ENCODE measurements around the gene PTCD2. TPM values are rescaled to one million over a fixed set of nuclear protein-coding genes. Genes with fewer than 3 reads are reported as not detected.

PTCD2 gene, protein sequence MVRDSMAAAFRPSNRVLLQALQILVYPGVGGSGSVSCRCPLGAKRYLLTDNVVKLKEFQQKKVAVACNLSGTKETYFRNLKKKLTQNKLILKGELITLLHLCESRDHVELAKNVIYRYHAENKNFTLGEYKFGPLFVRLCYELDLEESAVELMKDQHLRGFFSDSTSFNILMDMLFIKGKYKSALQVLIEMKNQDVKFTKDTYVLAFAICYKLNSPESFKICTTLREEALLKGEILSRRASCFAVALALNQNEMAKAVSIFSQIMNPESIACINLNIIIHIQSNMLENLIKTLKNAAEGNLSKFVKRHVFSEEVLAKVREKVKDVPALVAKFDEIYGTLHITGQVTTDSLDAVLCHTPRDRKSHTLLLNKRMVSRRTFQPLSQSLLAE
- polyA plus RNA-seq (ENCODE audit: insufficient read length in 4 of 4) = 10 to 100 TPM; 11.8 to 13.7 (median 13.2) TPM

DNA sequence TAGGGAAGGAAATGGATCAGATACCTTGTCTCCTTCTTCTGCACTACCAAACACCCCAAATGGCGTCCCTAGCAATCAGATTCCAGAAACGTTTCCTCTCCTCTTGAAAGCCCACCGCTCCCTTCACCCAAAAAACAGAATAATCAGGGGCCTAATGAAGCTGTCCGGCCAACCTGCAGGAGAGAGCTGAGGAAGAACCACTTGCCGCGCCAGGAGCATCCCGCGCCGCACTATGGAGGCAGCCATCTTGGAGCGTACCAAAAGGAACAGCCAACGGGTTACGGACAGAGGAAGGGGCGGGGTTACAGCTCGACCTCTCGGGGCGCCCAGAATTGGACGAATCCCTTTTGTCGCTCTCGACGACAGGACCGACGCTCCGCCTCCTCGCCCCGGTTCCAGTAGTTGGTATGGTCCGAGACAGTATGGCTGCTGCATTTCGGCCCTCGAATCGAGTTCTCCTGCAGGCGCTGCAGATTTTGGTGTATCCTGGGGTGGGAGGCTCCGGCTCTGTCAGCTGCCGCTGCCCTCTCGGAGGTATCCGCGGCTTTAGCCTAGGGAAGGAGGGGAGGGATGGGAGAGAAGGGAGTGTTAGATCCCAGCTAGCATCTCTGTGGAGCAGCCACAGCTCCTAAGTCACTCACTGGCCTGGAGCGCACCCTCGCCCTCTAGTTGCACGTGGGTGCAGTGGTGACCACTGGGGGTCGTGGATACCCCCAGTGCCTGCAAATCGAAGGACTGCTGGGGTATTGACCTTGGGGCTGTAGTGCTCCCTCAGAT is at the start of gene PTCD2, which contains the start of gene MRPS27:
PTCD2 (plus strand) TSS at position 398 of the 777 bp plus-strand sequence; CDS start at position 408, 10 bp downstream.
MRPS27 (minus strand) TSS at position 265 of the 777 bp plus-strand sequence; CDS start at position 246, 19 bp downstream.
- DNase-seq (ENCODE audit: low read depth in 4 of 4, low spot score in 3 of 4) = peak; percentile 88 to 97 (median 96)

DNA sequence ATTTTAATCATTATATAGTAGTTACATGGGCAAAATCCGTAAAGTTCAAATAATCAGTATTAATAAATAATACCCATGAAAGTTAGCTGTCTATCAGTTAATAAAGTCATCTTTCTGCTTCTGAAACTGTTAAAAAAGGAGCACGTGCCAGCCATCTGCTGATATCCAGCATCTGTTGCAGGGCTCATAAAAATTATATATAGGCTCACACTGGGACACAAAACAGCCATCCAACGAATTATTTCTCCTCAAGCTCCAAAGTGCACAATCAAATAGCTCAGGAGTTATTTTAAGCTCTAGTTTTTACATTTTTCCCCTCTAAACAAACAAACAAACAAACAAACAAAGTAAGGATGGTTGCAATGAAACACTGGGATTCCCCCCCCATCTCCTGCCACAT is 48.5 kb upstream of the PTCD2 start:
- DNase-seq (ENCODE audit: low read depth in 4 of 4, low spot score in 3 of 4) = no peak

DNA sequence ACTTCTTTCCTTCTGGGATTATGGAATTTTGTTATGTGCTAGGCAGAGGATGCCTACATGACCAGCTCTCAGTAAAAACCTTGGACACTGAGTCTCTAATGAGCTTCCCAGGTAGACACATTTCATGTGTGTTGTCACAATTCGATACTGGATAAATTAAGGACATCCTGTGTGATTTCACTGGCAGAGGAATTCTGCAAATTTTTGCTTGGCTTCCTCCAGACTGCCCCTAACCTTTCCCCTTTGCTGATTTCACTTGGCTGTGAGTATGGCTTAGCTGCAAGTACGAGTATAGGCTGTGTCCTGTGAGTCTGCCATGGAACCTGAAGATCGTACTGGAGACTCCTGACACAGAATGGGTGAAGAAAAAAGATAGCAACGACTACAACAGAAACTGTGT is 47.8 kb upstream of the PTCD2 start:
- no peak for DNase-seq (ENCODE audit: low read depth in 4 of 4, low spot score in 3 of 4)

DNA sequence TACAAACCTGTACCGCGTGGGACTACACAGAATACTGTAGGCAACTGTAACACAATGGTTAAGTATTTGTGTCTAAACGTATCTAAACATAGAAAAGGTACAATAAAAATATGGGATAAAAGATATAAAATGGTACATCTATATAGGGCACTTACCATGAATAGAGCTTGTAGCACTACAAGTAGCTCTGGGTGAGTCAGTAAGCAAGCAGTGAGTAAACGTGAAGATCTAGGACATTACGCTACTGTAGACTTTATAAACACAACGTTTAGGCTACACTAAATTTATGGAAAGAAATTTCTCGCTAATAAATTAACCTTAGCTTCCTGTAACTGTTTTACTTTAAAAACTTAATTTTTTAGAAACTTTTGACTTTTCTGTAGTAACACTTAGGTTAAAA is 46.6 kb upstream of the PTCD2 start:
- DNase-seq (ENCODE audit: low read depth in 4 of 4, low spot score in 3 of 4) = no peak

DNA sequence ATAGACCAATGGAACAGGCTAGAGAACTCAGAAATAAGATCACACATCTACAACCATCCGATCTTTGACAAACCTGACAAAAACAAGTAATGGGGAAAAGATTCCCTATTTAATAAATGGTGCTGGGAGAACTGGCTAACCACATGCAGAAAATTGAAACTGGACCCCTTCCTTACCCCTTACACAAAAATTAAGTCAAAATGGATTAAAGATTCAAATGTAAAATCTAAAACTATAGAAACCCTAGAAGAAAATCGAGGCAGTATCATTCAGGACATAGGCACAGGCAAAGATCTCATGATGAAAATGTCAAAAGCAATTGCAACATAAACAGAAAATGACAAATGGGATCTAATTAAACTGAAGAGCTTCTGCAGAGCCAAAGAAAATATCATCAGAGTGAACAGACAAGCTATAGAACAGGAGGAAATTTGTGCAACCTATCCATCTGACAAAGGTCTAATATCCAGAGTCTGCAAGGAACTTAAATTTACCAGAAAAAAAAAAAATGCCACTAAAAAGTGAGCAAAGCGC is 43.9 kb upstream of the PTCD2 start:
- DNase-seq (ENCODE audit: low read depth in 4 of 4, low spot score in 3 of 4) = no peak

DNA sequence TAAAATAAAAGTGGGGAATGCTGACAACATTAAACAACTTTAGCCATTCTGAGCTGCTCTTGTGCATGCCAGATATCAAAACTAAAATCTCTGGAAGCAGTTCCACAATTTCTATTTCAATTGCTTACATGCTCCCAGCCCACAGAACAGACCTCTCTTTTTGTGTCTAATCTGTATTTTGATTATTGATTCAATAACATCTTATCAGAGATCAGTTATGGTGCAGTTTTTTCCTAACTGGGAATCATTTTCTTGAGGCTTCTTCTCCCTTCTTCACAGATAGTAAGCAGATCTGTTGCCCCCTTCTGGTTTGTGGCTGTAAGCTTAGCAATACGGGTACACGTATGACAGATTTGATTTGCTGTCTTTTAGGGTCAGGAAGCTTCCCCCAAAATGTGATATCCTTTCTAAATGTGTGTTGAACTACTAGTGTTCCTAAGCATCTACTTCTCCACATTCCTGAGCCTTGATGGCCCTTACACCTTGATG is 39.5 kb upstream of the PTCD2 start:
- no peak for DNase-seq (ENCODE audit: low read depth in 4 of 4, low spot score in 3 of 4)

DNA sequence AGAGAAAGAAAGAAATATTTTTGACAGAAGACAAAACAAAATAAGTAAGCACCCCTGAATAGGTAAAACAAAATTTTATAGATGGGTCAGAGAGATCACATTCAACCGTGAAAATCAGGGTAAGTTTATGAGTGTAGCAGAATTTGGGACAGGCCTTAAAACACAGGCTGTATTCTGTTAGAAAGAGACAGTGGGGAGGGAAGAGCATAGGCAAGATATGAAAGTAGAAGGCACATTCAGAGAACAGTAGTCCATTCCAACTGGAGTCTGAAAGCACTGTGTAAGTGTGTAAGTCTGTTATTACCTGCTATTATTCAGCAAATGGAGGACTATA is 38.8 kb upstream of the PTCD2 start:
- DNase-seq (ENCODE audit: low read depth in 4 of 4, low spot score in 3 of 4) = no peak

DNA sequence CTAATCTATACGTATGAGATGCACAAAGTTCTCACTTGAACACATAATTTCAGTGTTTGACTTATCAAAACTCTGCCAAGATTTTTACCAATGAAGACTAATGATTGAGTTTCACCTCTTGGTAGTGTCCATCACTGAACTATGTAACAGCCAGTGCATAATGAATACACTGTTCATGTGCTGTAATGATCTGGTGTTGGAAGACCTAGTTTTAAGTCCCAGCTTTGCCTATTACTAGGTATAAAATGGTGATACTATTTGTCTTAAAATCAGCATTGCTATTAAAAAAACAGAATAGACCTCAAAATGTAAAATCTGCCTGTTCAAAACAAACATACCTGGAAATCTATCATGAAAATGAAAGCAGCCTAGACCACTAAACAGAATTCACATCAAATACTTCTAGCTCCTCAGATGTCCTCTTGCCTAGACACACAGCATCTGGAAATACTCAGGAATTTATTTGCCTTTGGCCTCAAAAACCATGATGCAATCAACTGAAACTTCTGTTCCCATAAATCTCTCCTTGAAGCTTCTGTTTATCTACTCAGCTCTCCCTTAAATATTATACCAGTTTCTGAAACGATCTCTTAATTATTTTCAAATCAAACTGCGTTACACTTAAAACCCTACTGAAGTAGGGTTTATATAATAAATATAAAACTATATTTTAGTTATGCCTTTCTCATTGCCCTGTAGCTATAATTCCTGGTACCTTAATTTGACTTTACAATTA is 38.2 kb upstream of the PTCD2 start:
- DNase-seq (ENCODE audit: low read depth in 4 of 4, low spot score in 3 of 4) = peak in 3 of 4 donors; percentile 25 to 48 (median 38)

DNA sequence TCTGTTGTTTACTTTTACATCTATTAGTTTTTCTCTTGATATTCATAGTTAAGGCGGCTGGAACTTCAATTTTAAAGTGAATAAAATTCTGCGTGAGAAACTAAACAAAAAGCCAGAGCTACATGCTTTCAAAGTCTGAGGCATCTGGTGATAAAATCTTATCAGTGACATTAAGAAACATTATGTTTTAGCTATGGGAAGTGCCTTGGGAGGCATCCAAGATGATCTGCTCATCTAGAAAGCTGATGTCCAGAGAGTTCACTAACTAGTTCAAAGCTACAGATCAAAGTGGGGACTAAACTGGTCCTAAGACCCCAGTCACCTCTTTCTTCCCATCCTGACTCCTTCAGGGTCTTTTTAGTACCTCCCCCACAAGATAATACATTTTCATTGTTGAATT is 37.3 kb upstream of the PTCD2 start:
- no peak for DNase-seq (ENCODE audit: low read depth in 4 of 4, low spot score in 3 of 4)

DNA sequence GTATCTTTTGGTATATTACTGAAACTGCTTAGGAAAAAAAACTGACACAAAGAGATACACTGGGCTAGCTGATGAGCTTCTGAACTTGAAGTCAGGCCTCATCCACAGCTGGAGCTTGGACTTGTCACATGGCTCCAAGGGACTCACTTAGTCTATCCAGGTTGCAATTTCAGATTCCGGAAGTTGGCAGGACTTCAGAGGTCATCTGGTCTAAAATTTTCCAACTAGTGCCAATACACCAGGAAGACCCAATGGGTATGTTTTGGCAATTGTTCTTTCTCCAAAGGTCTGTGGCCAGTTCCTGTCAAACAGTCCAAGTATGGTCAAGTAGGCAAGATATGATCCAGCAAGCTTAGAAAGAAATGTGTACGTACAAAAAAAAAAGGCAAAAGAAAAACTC is 36.8 kb upstream of the PTCD2 start:
- DNase-seq (ENCODE audit: low read depth in 4 of 4, low spot score in 3 of 4) = no peak

DNA sequence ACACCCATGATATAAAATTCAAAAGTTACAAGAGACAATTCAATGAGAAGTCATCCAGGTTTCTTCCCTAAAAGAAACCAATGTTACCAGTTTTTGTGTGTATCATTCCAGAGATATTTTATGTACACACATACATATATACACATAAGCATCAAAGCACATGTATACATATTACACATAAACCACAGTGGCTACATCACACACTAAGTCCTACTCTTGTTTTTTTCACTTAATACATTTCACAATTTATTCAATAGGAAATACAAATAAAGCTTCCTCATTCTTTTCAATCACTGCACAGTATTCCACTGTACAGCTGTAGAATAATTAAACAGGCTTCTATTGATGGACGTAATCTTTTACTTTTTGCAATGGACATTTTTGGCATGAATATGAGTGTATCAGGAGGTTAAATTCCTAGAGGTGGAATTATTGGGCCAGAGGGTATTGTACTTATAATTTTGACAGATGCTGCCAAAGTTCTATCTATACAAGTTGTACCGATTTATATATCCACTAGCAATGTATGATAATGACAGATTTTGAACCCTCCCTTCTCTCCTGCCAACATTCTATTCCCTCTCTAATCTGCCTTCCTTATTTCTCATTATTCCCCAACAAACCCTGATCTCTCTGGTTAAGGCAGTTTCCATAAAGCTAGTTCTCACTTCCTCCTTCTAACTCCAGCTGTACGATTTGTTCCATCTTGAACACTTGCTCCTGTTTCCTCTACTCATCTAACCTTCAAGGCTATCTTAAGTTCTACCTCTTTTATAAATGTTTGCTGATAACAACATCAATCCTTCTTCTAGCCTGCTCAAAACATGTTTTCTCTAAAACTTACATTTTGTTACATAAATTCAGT is 35.4 kb upstream of the PTCD2 start:
- no peak for DNase-seq (ENCODE audit: low read depth in 4 of 4, low spot score in 3 of 4)

DNA sequence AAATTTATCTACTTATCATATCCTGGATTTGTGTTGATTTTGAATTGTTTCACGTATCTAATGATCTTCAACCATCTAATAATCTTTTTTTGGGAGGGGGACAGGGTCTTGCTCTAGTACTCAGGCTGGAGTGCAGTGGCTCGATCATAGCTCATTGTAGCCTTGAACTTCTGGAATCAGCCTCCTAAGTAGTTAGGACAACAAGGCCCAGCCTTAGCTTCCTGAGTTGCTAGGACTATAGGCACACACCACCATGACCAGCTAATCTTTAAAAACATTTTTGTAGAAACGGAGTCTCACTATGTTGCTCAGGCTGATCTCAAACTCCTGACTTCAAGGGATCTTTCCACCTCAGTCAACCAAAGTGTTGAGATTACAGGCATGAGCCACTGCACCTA is 34.8 kb upstream of the PTCD2 start:
- DNase-seq (ENCODE audit: low read depth in 4 of 4, low spot score in 3 of 4) = no peak

DNA sequence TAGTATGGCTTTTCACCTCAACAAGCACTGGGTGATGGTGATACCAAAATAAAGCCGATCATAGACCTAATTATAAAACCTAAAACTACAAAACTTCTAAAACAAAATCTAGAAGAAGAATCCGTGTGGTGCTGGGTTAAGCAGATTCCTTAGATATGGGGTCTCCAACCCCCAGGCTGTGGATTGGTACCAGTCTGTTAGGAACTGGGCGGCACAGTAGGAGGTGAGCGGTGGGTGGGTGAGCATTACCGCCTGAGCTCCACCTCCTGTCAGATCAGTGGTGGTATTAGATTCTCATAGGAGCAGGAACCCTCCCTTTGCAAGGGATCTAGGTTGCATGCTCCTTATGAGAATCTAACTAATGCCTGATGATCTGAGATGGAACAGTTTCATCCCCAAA is 33.4 kb upstream of the PTCD2 start:
- no peak for DNase-seq (ENCODE audit: low read depth in 4 of 4, low spot score in 3 of 4)

DNA sequence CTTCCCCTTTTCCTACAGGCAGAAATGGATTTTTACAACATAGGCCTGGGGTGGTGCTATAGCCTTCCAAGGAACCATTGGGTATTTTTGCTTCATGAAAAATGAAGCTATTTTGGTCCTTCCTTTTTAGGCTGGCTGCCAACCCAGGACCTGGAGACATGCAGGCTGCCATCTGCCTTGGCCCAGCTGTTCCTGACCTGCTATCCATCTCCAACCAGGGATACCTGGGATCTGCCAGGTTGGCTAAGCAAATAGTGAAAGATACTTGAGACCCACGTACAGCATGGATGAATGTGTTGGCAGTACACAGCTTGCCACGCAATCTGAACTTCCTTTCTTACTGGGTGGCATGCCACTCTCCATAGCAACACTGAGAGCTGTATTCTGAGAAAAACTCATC is 31.2 kb upstream of the PTCD2 start:
- DNase-seq (ENCODE audit: low read depth in 4 of 4, low spot score in 3 of 4) = no peak

DNA sequence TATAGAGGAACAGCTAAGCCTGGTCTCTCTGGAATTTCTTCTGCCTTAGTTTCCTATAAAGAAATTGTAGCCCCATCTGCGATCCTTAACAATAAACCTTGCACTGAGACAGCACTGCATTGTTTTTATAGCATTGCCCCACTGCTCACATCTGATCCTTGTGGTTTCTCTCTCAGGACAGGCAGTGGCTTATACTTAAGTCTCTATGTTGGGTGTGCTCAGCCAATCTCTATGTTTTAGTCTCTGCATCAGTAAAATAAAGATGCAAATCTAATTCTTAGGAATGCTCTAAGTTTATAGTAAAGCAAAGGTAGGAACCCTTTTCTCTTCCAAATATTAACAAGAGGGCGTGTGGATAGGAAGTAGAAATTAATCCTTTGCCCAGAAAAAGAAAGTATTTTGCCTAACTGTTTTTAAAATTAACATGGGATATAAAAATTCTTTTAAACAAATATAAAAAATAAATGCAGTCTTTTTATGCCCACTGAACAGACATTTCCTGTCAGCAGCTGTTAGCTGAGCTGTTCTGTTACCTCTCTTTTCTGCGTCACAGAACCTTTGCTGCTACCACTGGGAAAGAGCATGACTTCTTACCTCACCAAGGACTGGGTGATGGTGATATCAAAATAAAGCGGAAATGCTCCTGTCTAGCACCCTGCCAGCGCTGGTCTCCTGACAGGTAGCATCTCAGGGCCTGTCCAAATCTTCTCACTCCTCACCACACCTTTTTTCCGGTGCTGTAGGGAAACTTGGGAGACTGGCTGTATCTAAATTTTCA is 29.6 kb upstream of the PTCD2 start:
- no peak for DNase-seq (ENCODE audit: low read depth in 4 of 4, low spot score in 3 of 4)

DNA sequence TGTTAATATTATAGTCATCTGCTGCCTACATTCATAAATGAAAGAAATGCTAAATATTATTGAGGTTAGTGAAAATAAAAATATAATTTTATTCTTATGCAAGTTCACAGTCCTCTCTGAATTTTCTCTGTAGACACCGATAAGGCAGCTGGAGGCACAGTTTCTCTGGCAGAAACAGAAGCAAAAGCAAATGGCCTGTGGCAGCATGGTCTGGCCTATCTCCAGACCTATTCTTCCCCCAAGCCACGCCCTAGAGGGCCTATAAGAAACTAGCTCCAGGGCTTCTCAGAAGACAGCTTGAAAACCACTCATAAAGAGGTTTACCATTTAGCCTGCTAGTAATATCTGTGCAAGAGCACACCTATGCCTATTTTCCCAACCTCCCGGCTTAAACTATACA is 28.6 kb upstream of the PTCD2 start:
- DNase-seq (ENCODE audit: low read depth in 4 of 4, low spot score in 3 of 4) = no peak

DNA sequence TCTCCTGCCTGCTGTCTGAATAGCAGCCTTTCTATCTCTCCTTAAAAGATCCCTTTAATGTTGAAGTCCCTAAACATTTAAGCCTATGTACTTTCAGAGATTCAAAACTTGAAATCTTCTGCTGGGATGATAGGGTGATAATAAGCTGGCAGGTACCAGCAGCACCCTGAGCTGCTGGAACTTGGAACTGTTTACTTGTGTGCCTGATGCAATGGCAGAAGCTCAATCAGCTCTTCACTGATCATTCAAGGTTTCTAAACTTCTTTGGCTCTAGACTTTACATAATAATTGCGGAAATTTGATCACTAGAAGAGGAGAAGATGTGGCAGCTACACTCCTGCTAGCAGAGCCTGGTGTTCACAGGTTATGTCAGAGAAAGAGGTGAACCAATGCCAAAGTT is 27.8 kb upstream of the PTCD2 start:
- no peak for DNase-seq (ENCODE audit: low read depth in 4 of 4, low spot score in 3 of 4)

DNA sequence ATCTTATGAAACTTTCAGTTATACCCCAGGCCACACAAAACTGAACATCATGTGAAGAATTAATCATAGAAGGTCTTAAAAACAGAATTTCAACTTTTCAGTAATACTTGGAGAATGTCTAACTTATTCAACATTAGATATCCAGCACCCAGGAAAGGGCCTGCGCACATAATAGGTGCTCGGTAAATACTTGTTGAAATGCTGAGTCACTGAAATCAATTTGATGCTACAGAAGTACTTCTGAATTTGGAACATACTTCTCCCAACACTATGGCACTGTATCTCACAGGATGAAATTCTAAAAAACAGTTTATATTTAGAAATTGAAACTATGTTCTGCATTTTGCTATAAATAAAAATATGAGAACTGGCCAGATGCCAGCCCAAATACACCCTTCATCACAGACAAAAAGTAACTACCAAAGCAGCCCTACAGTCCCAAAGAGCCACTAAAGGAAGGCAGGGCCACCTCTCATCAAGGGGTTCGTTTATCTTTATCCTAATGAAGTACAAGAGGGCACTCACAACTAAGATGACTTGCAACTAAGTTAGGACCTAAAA is 26.6 kb upstream of the PTCD2 start:
- DNase-seq (ENCODE audit: low read depth in 4 of 4, low spot score in 3 of 4) = no peak

DNA sequence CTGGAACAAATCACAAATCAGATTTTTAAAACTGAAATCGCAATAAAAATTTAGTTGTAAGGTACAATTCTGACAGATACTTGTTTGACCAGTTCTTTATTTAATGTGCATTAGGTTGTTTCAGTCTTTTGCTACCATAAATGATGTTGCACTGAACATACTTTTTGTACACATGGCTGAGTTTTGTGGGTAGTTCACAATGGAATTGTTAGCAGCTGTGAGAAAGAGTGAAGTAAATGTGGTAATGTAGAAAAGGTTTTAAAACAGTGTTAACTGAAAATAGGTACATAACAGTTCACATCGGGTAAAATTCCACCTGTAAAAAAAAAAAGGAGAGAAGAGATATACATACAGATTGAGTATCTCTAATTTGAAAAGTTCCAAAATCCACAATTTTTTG is 25.7 kb upstream of the PTCD2 start:
- no peak for DNase-seq (ENCODE audit: low read depth in 4 of 4, low spot score in 3 of 4)
